ENCODE results near the gene DUSP21. TPM values are rescaled to one million over a fixed set of nuclear protein-coding genes. Genes with fewer than 3 reads are reported as not detected.

Gene DUSP21
- total and polyA plus RNA-seq, 2 donors (not counting 1 experiment from before 2014, with no cell fraction given): not detected

- ATAC-seq (ENCODE audit: low read depth) (no peak), DNase-seq (no peak)
- ChIA-PET POLR2A (no interaction called here), CTCF (no interaction called here)
- no peaks in the 10 kb centered on the region for H3K9me3 Mint-ChIP-seq (ENCODE audit: insufficient read depth)
- WGBS (ENCODE audit: insufficient coverage): 100% methylated on average over 1 of the region's 10 CpGs
- Histone ChIP-seq H3K4me3 (ENCODE audit: control extremely low read depth in 1 of 5, extremely low read depth in 1 of 5, insufficient read depth in 1 of 5, low read depth in 2 of 5, low read length in 4 of 5) (no peak overlapping the region), H3K27ac (ENCODE audit: low read length in 2 of 2) (no peak overlapping the region), H3K9me3 (ENCODE audit: control extremely low read depth in 1 of 3, control insufficient read depth in 2 of 3, insufficient read depth in 1 of 3, low read length in 2 of 3) (no peaks in the 10 kb centered on the region), H3K4me1 (ENCODE audit: control insufficient read depth in 2 of 2, insufficient read depth in 2 of 2, low read length in 2 of 2) (no peaks in the 10 kb centered on the region), H2AFZ (ENCODE audit: insufficient read depth, low read depth, low read length, poor library complexity, severe bottlenecking) (no peak overlapping the region), H3K9ac (ENCODE audit: low read length) (no peak overlapping the region), H3K4me2 (replicated peaks; ENCODE audit: low read depth, low read length, poor library complexity, severe bottlenecking) (no peak overlapping the region), H3K79me2 (ENCODE audit: control insufficient read depth, insufficient read depth, low read length) (no peaks in the 10 kb centered on the region), H3K27me3 (replicated peaks in 1 of 4; ENCODE audit: control extremely low read depth in 1 of 4, control insufficient read depth in 3 of 4, insufficient read depth in 4 of 4, low read length in 3 of 4) (no peaks in the 10 kb centered on the region), H4K20me1 (ENCODE audit: control insufficient read depth, insufficient read depth, low read length, poor library complexity, severe bottlenecking) (no peaks in the 10 kb centered on the region), H3K36me3 (replicated peaks in 1 of 2; ENCODE audit: control extremely low read depth in 1 of 2, control insufficient read depth in 1 of 2, extremely low read depth in 1 of 2, insufficient read depth in 2 of 2, low read length in 1 of 2) (no peaks in the 10 kb centered on the region)
- no peak overlapping the region for H3K27ac Mint-ChIP-seq
- intact Hi-C loops (cut with micrococcal nuclease): no loop called here
- TF ChIP-seq EZH2 (IDR thresholded peaks at IDR 0.05; ENCODE audit: borderline replicate concordance, insufficient read depth, low read depth, low read length, poor library complexity, severe bottlenecking) (no peak), CTCF (IDR thresholded peaks at IDR 0.05) (no peak)
- H3K27me3 Mint-ChIP-seq: no peaks in the 10 kb centered on the region
- no peak overlapping the region for H3K4me3 Mint-ChIP-seq
- no peaks in the 10 kb centered on the region for H3K4me1 Mint-ChIP-seq
Measured at GRCh38 chrX:44842550-44843317, 1.1 kb upstream of the DUSP21 start.

GRCh38 chrX:44843318-44843702 lies 511 bp upstream of the DUSP21 start:
- H3K4me3 ChIP-seq (ENCODE audit: control extremely low read depth in 1 of 5, extremely low read depth in 1 of 5, insufficient read depth in 1 of 5, low read depth in 2 of 5, low read length in 4 of 5): no peak overlapping the region
- no peak overlapping the region for H3K27ac Mint-ChIP-seq
- ChIA-PET CTCF (no interaction called here), POLR2A (no interaction called here)
- H3K4me1 Mint-ChIP-seq: no peaks in the 10 kb centered on the region
- TF ChIP-seq EZH2 (IDR thresholded peaks at IDR 0.05; ENCODE audit: borderline replicate concordance, insufficient read depth, low read depth, low read length, poor library complexity, severe bottlenecking) (no peak), CTCF (IDR thresholded peaks at IDR 0.05) (no peak)
- no peak overlapping the region for H2AFZ ChIP-seq (ENCODE audit: insufficient read depth, low read depth, low read length, poor library complexity, severe bottlenecking)
- H3K27me3 Mint-ChIP-seq: no peaks in the 10 kb centered on the region
- no peaks in the 10 kb centered on the region for H3K4me1 ChIP-seq (ENCODE audit: control insufficient read depth in 2 of 2, insufficient read depth in 2 of 2, low read length in 2 of 2)
- no peak overlapping the region for H3K9ac ChIP-seq (ENCODE audit: low read length)
- no peaks in the 10 kb centered on the region for H3K79me2 ChIP-seq (ENCODE audit: control insufficient read depth, insufficient read depth, low read length)
- no peaks in the 10 kb centered on the region for H3K27me3 ChIP-seq (replicated peaks in 1 of 4; ENCODE audit: control extremely low read depth in 1 of 4, control insufficient read depth in 3 of 4, insufficient read depth in 4 of 4, low read length in 3 of 4)
- H4K20me1 ChIP-seq (ENCODE audit: control insufficient read depth, insufficient read depth, low read length, poor library complexity, severe bottlenecking): no peaks in the 10 kb centered on the region
- no peak for ATAC-seq (ENCODE audit: low read depth)
- no peak for DNase-seq
- no peak overlapping the region for H3K27ac ChIP-seq (ENCODE audit: low read length in 2 of 2)
- no peaks in the 10 kb centered on the region for H3K36me3 ChIP-seq (replicated peaks in 1 of 2; ENCODE audit: control extremely low read depth in 1 of 2, control insufficient read depth in 1 of 2, extremely low read depth in 1 of 2, insufficient read depth in 2 of 2, low read length in 1 of 2)
- no peaks in the 10 kb centered on the region for H3K9me3 Mint-ChIP-seq (ENCODE audit: insufficient read depth)
- intact Hi-C loops (cut with micrococcal nuclease): no loop called here
- no CpG with 5 or more reads among the region's 2 CpGs for WGBS (ENCODE audit: insufficient coverage)
- H3K9me3 ChIP-seq (ENCODE audit: control extremely low read depth in 1 of 3, control insufficient read depth in 2 of 3, insufficient read depth in 1 of 3, low read length in 2 of 3): no peaks in the 10 kb centered on the region
- H3K4me2 ChIP-seq (replicated peaks; ENCODE audit: low read depth, low read length, poor library complexity, severe bottlenecking): no peak overlapping the region
- no peak overlapping the region for H3K4me3 Mint-ChIP-seq
